ENCODE measurements around the gene YES1.

Gene YES1

GRCh38 chr18:840023-840408 lies 28.0 kb upstream of the YES1 start:
- TF ChIP-seq CTCF (IDR thresholded peaks at IDR 0.05), result no peak
- peaks cover 3% of the 10 kb centered on the region for H3K4me1 ChIP-seq
- H3K27ac ChIP-seq, result no peak overlapping the region
- no peaks in the 10 kb centered on the region for H3K9me3 ChIP-seq (ENCODE audit: control insufficient read depth, low read length)
- no peak overlapping the region for H2AFZ ChIP-seq
- H3K9ac ChIP-seq, result no peak overlapping the region
- no peak overlapping the region for H3K4me3 ChIP-seq (ENCODE audit: low read depth, low read length)
- no peak overlapping the region for H3K4me2 ChIP-seq (ENCODE audit: low read length)
- H3K36me3 ChIP-seq (ENCODE audit: control insufficient read depth, insufficient read depth, low read length), result no peaks in the 10 kb centered on the region
- H3K27me3 ChIP-seq (ENCODE audit: control insufficient read depth, insufficient read depth, low read length), result no peaks in the 10 kb centered on the region
- H3K79me2 ChIP-seq, result no peaks in the 10 kb centered on the region

GRCh38 chr18:839224-840022 lies 27.4 kb upstream of the YES1 start:
- no peak overlapping the region for H3K4me3 ChIP-seq (ENCODE audit: low read depth, low read length)
- TF ChIP-seq CTCF (IDR thresholded peaks at IDR 0.05), result peak; percentile 98
- H3K4me1 ChIP-seq, result peaks cover 3% of the 10 kb centered on the region
- H3K9ac ChIP-seq, result no peak overlapping the region
- no peaks in the 10 kb centered on the region for H3K79me2 ChIP-seq
- H3K27ac ChIP-seq, result no peak overlapping the region
- H3K36me3 ChIP-seq (ENCODE audit: control insufficient read depth, insufficient read depth, low read length), result no peaks in the 10 kb centered on the region
- H3K9me3 ChIP-seq (ENCODE audit: control insufficient read depth, low read length), result no peaks in the 10 kb centered on the region
- peak overlapping the region; percentile 61 for H2AFZ ChIP-seq
- H3K4me2 ChIP-seq (ENCODE audit: low read length), result no peak overlapping the region
- no peaks in the 10 kb centered on the region for H3K27me3 ChIP-seq (ENCODE audit: control insufficient read depth, insufficient read depth, low read length)

- no peak overlapping the region for H3K27ac ChIP-seq
- peaks cover 3% of the 10 kb centered on the region for H3K4me1 ChIP-seq
- H3K9ac ChIP-seq, result no peak overlapping the region
- H3K36me3 ChIP-seq (ENCODE audit: control insufficient read depth, insufficient read depth, low read length), result no peaks in the 10 kb centered on the region
- H3K9me3 ChIP-seq (ENCODE audit: control insufficient read depth, low read length), result no peaks in the 10 kb centered on the region
- H3K27me3 ChIP-seq (ENCODE audit: control insufficient read depth, insufficient read depth, low read length), result no peaks in the 10 kb centered on the region
- H2AFZ ChIP-seq, result no peak overlapping the region
- no peak overlapping the region for H3K4me2 ChIP-seq (ENCODE audit: low read length)
- TF ChIP-seq CTCF (IDR thresholded peaks at IDR 0.05), result no peak
- no peak overlapping the region for H3K4me3 ChIP-seq (ENCODE audit: low read depth, low read length)
- H3K79me2 ChIP-seq, result no peaks in the 10 kb centered on the region
Observed at GRCh38 chr18:837922-838321, 25.9 kb upstream of the YES1 start.

DNA sequence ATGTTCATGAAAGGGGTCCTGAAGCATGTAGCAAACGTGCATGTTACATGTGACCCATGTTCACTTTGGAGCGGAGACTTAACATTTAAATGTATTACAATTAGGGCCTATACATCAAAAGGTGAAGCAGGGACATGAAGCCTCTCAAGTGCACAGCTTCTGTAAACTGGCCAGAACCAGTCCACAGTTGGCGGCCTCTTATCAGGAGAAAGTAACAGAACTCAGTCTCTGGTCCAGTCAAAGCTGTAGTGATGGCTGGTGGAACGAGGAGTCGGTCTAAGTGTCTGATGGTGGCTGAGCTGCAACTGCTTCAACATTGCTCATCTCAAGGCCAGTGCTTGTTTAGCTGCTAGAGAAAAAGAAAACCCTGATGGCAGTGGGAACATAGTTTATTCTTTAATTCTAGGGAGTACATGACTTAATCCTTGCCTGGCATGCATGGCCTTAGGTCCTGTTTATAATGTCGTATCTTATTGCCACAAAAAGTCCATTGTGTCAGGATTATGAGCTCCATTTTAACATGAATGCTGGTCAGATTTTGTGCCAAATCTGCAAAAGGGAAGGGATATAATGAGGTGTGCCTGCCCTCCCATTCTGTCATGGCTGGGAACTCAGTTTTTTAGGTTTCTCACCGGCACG lies 22.2 kb upstream of the YES1 start:
- Histone ChIP-seq H3K4me2 (ENCODE audit: low read length) (no peak overlapping the region), H3K27ac (no peak overlapping the region), H3K4me1 (peaks cover under 1% of the 10 kb centered on the region), H2AFZ (no peak overlapping the region), H3K9me3 (ENCODE audit: control insufficient read depth, low read length) (no peaks in the 10 kb centered on the region), H3K4me3 (ENCODE audit: low read depth, low read length) (no peak overlapping the region), H3K9ac (no peak overlapping the region), H3K79me2 (no peaks in the 10 kb centered on the region), H3K27me3 (ENCODE audit: control insufficient read depth, insufficient read depth, low read length) (no peaks in the 10 kb centered on the region), H3K36me3 (ENCODE audit: control insufficient read depth, insufficient read depth, low read length) (no peaks in the 10 kb centered on the region)
- TF ChIP-seq CTCF (IDR thresholded peaks at IDR 0.05), result no peak
